CD4-positive, alpha-beta T cell treated with Interleukin-15 for 1 hour (primary cell): ENCODE results near the gene DAPK1.
A peak's percentile ranks its signal among the peaks of the same experiment; 100 is the strongest.
"Not testable (repeated sequence)": the region's sequence is repeated elsewhere in the genome, so short reads cannot be mapped to it uniquely, and the experiment has no call there.

Experiments
- DNase-seq: peaks from one replicate; pipeline ENCODE4 v3.0.0-alpha.2; 2020

The DAPK1 gene

DNA sequence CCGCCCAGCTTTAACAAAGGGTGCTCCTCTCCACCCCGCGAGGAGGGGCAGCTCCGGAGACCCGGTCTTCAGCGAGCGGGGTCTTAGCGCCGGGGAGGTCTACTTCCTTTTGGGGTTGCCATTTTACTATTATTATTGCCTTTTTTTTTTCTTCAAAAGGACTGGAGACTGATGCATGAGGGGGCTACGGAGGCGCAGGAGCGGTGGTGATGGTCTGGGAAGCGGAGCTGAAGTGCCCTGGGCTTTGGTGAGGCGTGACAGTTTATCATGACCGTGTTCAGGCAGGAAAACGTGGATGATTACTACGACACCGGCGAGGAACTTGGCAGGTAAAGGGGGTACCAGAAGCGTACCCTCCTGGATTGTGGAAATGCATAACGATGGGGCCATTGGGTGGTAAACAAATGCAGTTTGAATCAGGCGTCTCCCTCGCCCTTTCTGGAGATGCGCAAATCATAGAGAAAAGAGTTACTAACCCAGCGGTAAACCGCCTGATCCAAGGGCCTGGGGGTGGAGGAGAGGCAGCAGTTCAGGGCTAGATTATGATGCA lies 1.2 kb downstream of the DAPK1 start:
- no peak for DNase-seq

DNA sequence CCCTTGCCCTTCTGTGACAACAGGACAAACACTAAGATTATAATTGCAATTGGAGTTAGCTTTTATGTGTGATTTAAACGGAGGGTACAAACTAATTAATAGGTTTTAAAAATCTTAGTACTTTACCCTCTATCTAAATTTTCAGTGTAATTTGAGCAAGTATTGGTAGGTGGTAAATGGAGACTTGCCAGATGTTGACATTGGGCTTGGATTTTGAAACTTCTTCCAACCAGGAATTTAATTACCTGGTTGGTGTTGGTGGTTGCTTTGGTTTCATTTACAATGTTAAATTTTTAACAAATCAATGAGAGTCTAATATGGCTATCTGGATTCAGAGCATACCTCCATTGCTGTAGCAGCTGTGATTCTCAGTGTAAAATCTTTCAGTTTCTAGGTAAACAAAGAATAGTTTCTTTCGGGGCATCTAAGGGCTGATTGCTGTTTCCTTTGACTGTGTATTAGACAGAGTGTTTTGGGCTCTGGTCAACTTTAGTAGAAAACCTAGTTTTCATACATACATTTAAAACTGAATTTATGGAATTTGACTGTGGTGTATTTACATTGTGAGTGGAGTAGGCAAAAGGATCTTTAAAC lies 1.9 kb downstream of the DAPK1 start:
- no peak for DNase-seq

DNA sequence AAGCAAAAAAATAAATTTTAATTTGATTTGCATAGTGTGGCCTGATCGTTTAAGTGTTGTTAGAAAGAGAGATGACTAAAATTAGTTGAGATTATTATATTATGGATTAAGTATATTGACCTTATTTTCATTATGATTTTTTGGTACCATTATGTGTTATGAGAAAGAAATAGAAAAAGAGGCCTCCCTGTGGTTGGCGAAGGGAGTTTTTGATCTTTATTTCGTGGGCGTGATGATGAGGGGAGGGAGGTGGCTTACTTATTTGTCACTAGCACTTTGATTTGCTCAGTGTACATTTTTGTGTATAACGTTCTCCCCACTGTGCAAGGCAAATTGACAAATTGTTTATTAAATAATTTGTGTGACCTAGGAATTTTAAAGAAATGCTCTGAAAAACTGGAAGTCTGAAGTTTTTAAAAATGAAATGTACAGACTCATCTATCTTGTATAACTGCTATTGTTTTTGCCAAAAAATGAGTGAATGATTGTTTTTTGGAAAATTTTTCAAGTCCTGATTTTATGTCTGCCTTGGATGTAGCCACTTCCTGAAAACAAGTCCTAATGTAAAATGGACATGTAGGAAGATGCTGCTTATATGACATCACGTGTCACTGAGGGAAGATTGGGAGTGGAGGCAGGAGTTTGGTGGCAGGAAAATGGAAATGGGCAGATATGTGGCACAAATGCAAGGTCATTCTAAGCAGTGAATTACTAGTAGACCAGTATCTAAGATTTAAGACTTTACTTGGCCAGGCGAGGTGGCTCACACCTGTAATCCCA lies 3.0 kb downstream of the DAPK1 start:
- no peak for DNase-seq

- DNase-seq, result not testable (repeated sequence)
Measured at GRCh38 chr9:87501271-87501656, 3.6 kb downstream of the DAPK1 start.

- no peak for DNase-seq
Measured at GRCh38 chr9:87501806-87502205, 4.1 kb downstream of the DAPK1 start.

GRCh38 chr9:87502391-87503221 lies 4.9 kb downstream of the DAPK1 start:
- no peak for DNase-seq

DNA sequence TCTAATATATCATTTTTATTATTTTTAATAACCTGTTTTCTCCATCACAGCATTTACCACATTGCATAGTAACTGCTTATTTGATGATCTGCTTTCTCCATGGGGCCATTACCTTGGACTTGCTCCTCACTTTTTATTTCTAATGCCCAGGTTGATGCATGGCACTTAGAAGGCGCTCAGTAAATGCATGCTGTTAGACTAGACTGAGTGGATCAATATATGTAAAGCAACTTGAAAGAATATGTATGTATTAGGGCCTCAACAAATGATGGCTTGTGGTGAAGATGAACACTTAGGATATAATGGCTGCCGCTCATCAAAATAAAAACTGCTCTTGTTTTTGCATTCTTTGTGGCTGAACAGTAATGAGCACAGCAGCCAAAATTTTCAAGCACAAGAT lies 5.8 kb downstream of the DAPK1 start:
- no peak for DNase-seq

DNA sequence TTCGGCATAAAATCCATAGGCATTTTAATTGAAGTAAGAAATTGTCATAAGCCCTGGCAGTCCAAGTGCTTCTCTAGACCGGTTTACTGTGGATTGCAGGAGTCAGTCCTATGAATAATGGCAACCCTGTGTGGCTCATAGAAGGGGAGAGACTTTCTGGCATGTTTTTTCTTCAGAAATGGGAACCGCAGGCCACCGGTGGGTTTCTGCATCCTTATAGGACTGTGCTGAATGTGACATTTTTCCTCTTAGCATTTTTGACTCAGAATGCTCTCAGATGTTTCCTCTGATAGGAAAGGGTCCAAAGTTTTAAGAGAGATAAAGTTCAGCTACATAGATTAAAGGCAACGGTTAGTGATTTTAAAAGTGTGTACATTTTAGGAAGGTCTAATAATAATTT lies 6.3 kb downstream of the DAPK1 start:
- no peak for DNase-seq

- no peak for DNase-seq
Measured at GRCh38 chr9:87504938-87505337, 7.3 kb downstream of the DAPK1 start.

- no peak for DNase-seq
Measured at GRCh38 chr9:87505869-87506678, 8.4 kb downstream of the DAPK1 start.

- DNase-seq, result no peak
Measured at GRCh38 chr9:87507576-87507975, 9.9 kb downstream of the DAPK1 start.

DNA sequence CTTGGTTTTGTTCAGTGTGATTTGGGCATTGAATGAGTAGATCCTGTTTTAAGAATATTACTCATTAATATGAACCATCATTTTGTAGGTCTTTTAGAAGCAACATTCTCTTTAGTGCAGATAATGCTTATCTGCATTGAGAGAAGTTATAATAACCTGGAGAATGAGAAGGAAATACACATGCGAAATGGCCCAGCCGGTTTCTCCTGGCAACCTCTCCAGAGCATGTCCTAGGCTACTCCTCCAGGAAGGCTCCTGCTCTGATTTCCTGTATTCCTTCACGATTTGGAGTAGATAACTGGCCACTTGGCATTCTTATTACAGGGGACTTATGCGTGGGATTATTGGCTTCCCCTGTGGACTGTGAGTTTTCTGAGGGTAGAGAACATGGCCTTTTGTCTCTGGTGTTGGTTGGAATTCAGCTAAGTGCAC lies 12.6 kb downstream of the DAPK1 start:
- no peak for DNase-seq

DNA sequence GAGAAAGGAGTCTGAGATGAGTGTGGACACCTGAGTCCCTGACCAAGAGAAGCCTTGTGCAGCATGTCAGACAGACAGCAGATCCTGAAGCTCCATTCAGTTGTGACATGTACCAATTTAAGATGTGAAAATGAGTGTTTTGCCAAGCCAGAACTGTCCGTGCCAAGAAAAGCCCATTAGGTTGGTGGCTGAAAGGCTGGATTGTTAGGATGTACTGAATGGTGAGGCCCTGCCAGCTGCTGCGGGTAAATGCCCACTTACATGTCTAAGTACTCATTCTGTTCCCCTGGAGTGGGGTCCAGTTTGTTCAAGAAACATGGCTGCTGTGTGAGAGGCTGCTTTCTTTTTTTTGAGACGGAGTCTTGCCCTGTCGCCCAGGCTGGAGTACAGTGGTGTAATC lies 14.6 kb downstream of the DAPK1 start:
- no peak for DNase-seq

DNA sequence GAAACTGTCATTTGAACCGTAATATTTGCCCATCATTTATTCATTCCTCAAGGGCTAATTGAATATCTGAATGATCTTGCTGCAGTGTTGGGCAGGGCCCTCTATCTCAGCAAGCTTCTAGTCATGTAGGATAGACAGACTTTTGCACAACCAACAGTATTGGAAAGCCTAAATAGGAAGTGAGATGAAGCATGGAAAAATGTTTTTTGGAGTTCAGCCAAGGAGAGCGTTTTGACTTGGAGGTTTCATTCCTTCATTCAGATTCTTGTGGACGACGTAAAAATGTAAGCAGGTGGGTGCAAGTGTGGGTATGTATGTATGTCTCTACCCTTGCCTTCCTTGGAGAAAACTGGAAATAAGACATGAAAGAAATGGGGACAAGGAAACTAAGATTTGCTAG lies 15.5 kb downstream of the DAPK1 start:
- no peak for DNase-seq

DNA sequence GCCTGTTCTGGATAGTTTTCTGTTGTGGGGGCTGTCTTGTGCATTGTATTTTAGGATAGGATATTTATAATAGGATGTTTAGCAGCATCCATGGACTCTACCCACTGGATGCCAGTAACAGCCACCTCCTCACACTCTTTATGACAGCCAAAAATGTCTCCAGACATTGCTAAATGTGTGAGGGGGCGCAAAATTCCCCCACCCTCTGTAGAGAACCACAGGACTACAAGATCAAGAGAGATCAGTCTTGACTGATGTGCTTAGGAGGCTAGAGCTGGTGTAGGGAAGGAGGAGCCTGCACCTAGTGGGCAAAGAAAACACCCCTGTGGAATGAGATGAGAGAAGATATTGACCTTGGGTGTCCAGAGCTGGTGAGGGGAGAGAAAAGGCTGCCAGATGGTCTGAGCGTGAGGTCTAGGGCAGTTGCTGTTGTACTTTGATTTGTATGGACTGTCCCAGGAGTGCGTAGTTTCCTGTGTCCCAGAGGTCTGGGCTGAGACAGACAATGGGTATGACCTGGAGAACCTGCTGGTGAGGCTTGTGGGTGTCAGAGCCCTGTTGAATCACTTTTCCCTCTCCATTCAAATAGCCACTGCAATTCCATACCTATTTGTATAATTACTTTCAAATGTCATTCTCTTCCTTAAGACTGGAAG lies 16.3 kb downstream of the DAPK1 start:
- DNase-seq, result no peak

GRCh38 chr9:87515006-87515405 lies 17.3 kb downstream of the DAPK1 start:
- DNase-seq, result no peak

- no peak for DNase-seq
Measured at GRCh38 chr9:87515588-87516221, 18.0 kb downstream of the DAPK1 start.

- peak; percentile 68 for DNase-seq
Measured at GRCh38 chr9:87516222-87516925, 18.7 kb downstream of the DAPK1 start.

- DNase-seq, result no peak
Measured at GRCh38 chr9:87516926-87517290, 19.2 kb downstream of the DAPK1 start.

DNA sequence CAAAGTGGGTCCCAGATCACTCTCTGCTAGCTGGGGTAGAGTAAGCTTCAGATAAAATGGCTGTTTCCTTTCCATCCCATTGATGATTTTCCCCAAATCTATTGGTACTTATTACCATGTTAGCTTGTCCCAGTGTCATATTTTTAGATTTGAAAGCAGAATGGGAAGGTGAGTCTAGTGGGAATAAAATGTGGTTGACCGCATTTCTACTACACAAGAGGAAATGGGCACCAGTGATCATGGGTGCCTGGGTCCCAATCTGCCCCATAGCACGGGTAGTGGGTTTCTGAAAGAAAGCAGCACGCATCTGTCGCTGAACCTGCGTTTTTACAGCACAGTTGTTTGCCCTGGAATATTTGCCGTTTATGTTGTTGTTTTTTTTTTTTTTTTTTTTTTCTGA lies 20.1 kb downstream of the DAPK1 start:
- DNase-seq, result no peak

- DNase-seq, result peak; percentile 32
Measured at GRCh38 chr9:87518702-87519335, 21.2 kb downstream of the DAPK1 start.
